Measurements from ENCODE around the gene DEAF1.

- TF ChIP-seq POLR2AphosphoS5 (IDR thresholded peaks at IDR 0.05) (no peak), CTCF (IDR thresholded peaks at IDR 0.05) (no peak), POLR2A (IDR thresholded peaks at IDR 0.05) (no peak), EP300 (IDR thresholded peaks at IDR 0.05) (no peak)
These were observed 57.8 kb downstream of the DEAF1 start for GRCh38 chr11:637333-637592.

Data from suprapubic skin (tissue), 4 donors.